Common myeloid progenitor, CD34-positive (primary cell): ENCODE measurements around the gene ZNF440.

ENCODE experiments used
- CTCF ChIA-PET: fragments of 350-600 bp; sonication (Branson Sonifier 250); formaldehyde crosslinking; loops from one replicate; lab custom pipeline; 2021; ENCODE audit warnings: antibody characterized with exemption; lab: Charles Lee
- POLR2A ChIA-PET: fragments of 350-600 bp; sonication (Branson Sonifier 250); formaldehyde crosslinking; loops from one replicate; lab custom pipeline; 2021; ENCODE audit warnings: antibody characterized with exemption; lab: Charles Lee
- DNase-seq, 3 donors: peaks; one replicate each; pipeline versions ENCODE4 v3.0.0 to v3.0.0-alpha.2; 2013
- H3K27ac ChIP-seq, 2 experiments: 1 replicate in 1 of 2; 2 replicates in 1 of 2; pipeline ENCODE4 v1.7.0; 2013; ENCODE audit warnings: inconsistent platforms in 2 of 2, low read length in 2 of 2, mild to moderate bottlenecking in 2 of 2, low read depth in 1 of 2, moderate library complexity in 1 of 2; ENCODE audit not compliant: severe bottlenecking in 2 of 2, insufficient read depth in 1 of 2, poor library complexity in 1 of 2
- H3K27me3 ChIP-seq, 5 experiments: replicated peaks in 2 of 5; 1 replicate in 3 of 5; 2 replicates in 2 of 5; pipeline versions ENCODE4 v1.6.1 to v1.7.0; 2013; ENCODE audit warnings: low read length in 4 of 5, mild to moderate bottlenecking in 2 of 5, moderate library complexity in 2 of 5, inconsistent platforms in 1 of 5; ENCODE audit not compliant: insufficient read depth in 5 of 5, control insufficient read depth in 4 of 5
- H3K36me3 ChIP-seq, 4 experiments: 1 replicate in 2 of 4; 2 replicates in 2 of 4; pipeline versions ENCODE4 v1.6.1 to v1.7.0; 2013; ENCODE audit warnings: low read length in 3 of 4, control low read depth in 1 of 4, mild to moderate bottlenecking in 1 of 4; ENCODE audit not compliant: control insufficient read depth in 4 of 4, insufficient read depth in 4 of 4
- H3K4me1 ChIP-seq, 4 experiments: 1 replicate in 3 of 4; 2 replicates in 1 of 4; pipeline versions ENCODE4 v1.6.1 to v1.7.1; 2013; ENCODE audit warnings: low read length in 3 of 4, mild to moderate bottlenecking in 3 of 4, control low read depth in 1 of 4, inconsistent platforms in 1 of 4, moderate library complexity in 1 of 4; ENCODE audit not compliant: control insufficient read depth in 4 of 4, insufficient read depth in 4 of 4; ENCODE audit errors: control extremely low read depth in 1 of 4
- H3K4me3 ChIP-seq, 7 experiments: 1 replicate in 4 of 7; 2 replicates in 3 of 7; pipeline versions ENCODE4 v1.5.1 to v1.7.0; 2013; ENCODE audit warnings: mild to moderate bottlenecking in 7 of 7, low read length in 6 of 7, moderate library complexity in 6 of 7, inconsistent platforms in 2 of 7, low read depth in 2 of 7, control low read depth in 1 of 7; ENCODE audit not compliant: insufficient read depth in 4 of 7, control insufficient read depth in 1 of 7; ENCODE audit errors: extremely low read depth in 1 of 7
- H3K9me3 ChIP-seq, 5 experiments: 1 replicate in 4 of 5; 2 replicates in 1 of 5; pipeline versions ENCODE4 v1.6.1 to v1.7.1; 2013; ENCODE audit warnings: low read length in 4 of 5, mild to moderate bottlenecking in 2 of 5, inconsistent platforms in 1 of 5, low read depth in 1 of 5, moderate library complexity in 1 of 5; ENCODE audit not compliant: control insufficient read depth in 4 of 5, insufficient read depth in 2 of 5; ENCODE audit errors: control extremely low read depth in 1 of 5
- WGBS: methylation state at CpG from one replicate; pipeline ENCODE4 v1.1.5; 2013; ENCODE audit not compliant: insufficient coverage; 5-methylcytosine and 5-hydroxymethylcytosine counted together

The ZNF440 gene

DNA sequence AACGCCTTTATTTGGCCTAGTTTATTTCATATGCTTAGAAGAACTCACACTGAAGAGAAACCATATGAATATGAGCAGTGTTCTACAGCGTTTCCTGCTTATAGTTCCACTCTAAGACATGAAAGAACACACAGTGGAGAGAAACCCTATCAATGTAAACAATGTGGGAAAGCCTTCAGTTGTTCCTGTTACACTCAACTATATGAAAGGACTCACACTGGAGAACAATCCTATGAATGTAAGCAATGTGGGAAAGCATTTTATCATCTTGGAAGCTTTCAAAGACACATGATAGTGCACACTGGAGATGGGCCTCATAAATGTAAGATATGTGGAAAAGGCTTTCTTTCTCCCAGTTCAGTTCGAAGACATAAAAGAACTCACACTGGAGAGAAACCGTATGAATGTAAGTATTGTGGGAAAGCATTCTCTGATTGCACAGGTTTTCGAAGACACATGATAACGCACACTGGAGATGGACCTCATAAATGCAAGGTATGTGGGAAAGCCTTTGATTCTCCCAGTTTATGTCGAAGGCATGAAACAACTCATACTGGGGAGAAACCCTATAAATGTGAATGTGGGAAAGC is 33.5 kb upstream of the ZNF440 start:
- Histone ChIP-seq H3K36me3 (peaks cover 25 to 60% (median 40%) of the 10 kb centered on the region in 4 experiments), H3K9me3 (peaks cover 23 to 89% (median 49%) of the 10 kb centered on the region in 5 experiments), H3K27ac (no peak overlapping the region), H3K4me1 (no peaks in the 10 kb centered on the region), H3K4me3 (peak overlapping the region in 1 of 7 experiments; percentile 31), H3K27me3 (no peaks in the 10 kb centered on the region)
- POLR2A ChIA-PET, result no interaction called here
- DNase-seq, result no peak
- 97% methylated on average over 5 of the region's 7 CpGs for WGBS
- CTCF ChIA-PET, result interaction anchor here (1.1 kb wide), 1 partner anchor 81 kb away, joined by 3 read pairs; no protein-coding TSS in a partner anchor

DNA sequence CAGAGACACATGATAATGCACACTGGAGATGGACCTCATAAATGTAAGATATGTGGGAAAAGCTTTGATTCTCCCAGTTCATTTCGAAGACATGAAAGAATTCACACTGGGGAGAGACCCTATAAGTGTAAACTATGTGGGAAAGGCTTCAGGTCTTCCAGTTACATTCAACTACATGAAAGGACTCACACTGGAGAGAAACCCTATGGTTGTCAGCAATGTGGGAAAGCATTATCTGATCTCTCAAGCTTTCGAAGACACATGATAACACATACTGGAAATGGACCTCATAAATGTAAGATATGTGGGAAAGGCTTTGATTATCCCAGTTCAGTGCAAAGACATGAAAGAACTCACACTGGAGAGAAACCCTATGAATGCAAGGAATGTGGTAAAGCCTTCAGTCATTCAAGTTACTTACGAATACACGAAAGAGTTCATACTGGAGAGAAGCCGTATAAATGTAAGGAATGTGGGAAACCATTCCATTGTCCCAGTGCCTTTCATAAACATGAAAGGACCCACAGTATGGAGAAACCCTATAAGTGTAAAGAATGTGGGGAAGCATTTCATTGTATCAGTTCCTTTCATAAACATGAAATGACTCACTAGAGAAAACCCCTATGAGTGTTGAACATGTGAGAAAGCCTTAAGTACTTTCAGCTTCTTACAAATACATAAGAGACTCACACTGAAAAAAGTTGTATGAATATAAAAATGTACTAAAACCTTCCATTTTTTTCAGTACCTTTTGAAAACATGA is 32.6 kb upstream of the ZNF440 start:
- peak overlapping the region in 1 of 7 experiments; percentile 10 for H3K4me3 ChIP-seq
- peak in 2 of 3 donors; percentile 22 to 49 for DNase-seq
- H3K27me3 ChIP-seq, result no peaks in the 10 kb centered on the region
- CTCF ChIA-PET, result interaction anchor here (1.1 kb wide), 1 partner anchor 82 kb away, joined by 3 read pairs; no protein-coding TSS in a partner anchor
- WGBS, result 97% methylated on average over 4 of the region's 5 CpGs
- no peak overlapping the region for H3K27ac ChIP-seq
- peaks cover 25 to 60% (median 40%) of the 10 kb centered on the region in 4 experiments for H3K36me3 ChIP-seq
- POLR2A ChIA-PET, result no interaction called here
- peaks cover 23 to 86% (median 53%) of the 10 kb centered on the region in 5 experiments for H3K9me3 ChIP-seq
- no peaks in the 10 kb centered on the region for H3K4me1 ChIP-seq

DNA sequence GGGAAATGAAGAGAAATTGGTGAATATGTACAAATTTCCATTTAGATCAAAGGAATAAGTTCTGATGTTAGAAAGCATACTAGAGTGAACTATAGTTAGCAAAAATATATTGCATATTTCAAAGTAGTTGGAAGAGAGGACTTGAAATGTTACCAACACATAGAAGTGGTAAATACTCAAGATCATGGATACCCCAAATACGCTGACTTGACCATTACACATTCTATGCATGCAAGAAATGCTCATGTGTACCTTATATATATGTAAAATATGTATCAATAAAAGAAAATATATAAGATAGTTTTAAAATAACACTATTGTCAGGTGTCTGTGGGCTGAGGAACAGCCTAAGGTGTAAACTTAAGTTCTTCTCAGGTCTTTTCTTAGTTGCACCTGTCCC is 30.3 kb upstream of the ZNF440 start:
- Histone ChIP-seq H3K27me3 (no peaks in the 10 kb centered on the region), H3K36me3 (peaks cover 19 to 42% (median 30%) of the 10 kb centered on the region in 4 experiments), H3K4me3 (no peak overlapping the region), H3K9me3 (peaks cover 20 to 79% (median 46%) of the 10 kb centered on the region in 5 experiments), H3K27ac (no peak overlapping the region), H3K4me1 (no peaks in the 10 kb centered on the region)
- ChIA-PET CTCF (interaction anchor here (0.8 kb wide), 1 partner anchor 18 kb away, joined by 4 read pairs; no protein-coding TSS in a partner anchor), POLR2A (no interaction called here)
- DNase-seq, result no peak
- WGBS, result no CpG with 5 or more reads among the region's 1 CpG

DNA sequence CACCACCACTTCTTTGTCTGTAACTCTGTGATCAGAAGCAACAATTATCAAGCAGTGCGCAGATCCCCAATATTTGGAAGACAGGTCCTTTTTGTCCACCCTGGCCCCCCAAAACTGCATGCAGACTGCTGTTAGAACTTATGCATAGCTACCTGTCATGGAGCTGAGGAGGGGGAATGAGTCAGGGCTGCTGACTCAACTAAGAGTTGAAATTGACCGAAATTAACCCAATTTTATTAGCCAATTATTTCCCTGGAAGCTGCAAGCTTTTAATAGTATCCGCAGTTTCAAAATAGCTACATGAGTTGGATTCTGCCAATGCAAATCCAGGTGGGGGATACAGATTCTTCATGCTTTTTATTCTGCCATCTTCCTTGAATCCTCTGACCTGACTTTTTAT is 29.7 kb upstream of the ZNF440 start:
- CTCF ChIA-PET, result interaction anchor here (0.6 to 0.8 kb wide), 2 partner anchors 18 to 275 kb away, joined by 3 to 4 read pairs; no protein-coding TSS in a partner anchor

DNA sequence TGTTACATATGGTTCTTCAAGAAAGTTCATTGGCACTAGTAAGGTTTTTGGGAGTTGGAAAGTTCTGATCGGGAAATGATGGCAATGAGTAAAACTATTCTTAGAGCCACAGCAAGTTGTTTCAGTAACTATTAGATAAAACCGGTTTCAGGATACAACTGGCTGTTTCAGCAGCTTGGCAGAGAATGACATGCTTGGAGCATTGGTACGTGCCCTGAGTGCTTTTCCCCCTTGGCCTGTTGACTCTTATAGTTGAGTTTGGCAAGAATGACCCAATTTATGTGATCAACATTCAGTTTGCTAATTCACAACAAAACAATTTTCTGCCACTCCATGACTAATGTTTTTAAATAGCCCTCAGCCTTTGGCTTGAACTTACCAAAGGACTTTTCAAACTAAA is 26.5 kb upstream of the ZNF440 start:
- Histone ChIP-seq H3K9me3 (peaks cover 0 to 51% (median 22%) of the 10 kb centered on the region in 5 experiments), H3K36me3 (peaks cover 0 to 5% (median 2%) of the 10 kb centered on the region in 4 experiments), H3K27me3 (no peaks in the 10 kb centered on the region), H3K4me1 (no peaks in the 10 kb centered on the region), H3K27ac (no peak overlapping the region), H3K4me3 (no peak overlapping the region)
- WGBS, result 83% methylated on average over 2 of the region's 3 CpGs
- POLR2A ChIA-PET, result no interaction called here
- CTCF ChIA-PET, result interaction anchor here (1.0 kb wide), 1 partner anchor 14 kb away, joined by 3 read pairs; no protein-coding TSS in a partner anchor
- no peak for DNase-seq

More for the DNA sequence above, 29.7 kb upstream of the ZNF440 start:
- WGBS, result 100% methylated on average over 3 of the region's 3 CpGs
- POLR2A ChIA-PET, result no interaction called here
- no peaks in the 10 kb centered on the region for H3K27me3 ChIP-seq
- H3K36me3 ChIP-seq, result peaks cover 16 to 36% (median 26%) of the 10 kb centered on the region in 4 experiments
- H3K9me3 ChIP-seq, result peaks cover 16 to 75% (median 40%) of the 10 kb centered on the region in 5 experiments
- H3K4me1 ChIP-seq, result no peaks in the 10 kb centered on the region
- no peak for DNase-seq
- H3K4me3 ChIP-seq, result no peak overlapping the region
- H3K27ac ChIP-seq, result no peak overlapping the region

DNA sequence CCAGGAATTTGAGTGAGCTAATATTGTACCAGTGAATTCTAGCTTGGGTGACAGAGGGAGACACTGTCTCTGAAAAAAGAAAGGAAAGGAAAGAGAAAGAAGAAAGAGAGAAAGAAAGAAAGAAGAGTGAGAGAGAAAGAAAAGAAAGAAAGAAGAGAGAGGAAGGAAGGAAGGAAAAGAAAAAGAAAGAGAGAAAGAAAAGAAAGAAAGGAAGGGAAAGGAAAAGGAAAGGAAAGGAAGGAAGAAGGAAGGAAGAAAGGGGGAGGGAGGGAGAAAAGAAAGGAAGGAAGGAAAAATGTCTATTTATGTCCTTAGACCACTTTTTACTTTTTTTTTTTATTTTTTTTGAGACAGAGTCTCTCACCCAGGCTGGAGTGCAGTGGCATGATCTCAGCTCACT is 21.1 kb upstream of the ZNF440 start:
- DNase-seq, result no peak
- ChIA-PET CTCF (no interaction called here), POLR2A (interaction anchor here (0.6 kb wide), 1 partner anchor 477 kb away, joined by 4 read pairs; no protein-coding TSS in a partner anchor)
- Histone ChIP-seq H3K27me3 (no peaks in the 10 kb centered on the region), H3K9me3 (peaks cover 0 to 13% (median 2%) of the 10 kb centered on the region in 5 experiments), H3K36me3 (no peaks in the 10 kb centered on the region), H3K4me1 (peaks cover 0 to 9% (median 7%) of the 10 kb centered on the region in 4 experiments), H3K4me3 (no peak overlapping the region), H3K27ac (no peak overlapping the region)
